Activated CD4-positive, alpha-beta memory T cell treated with anti-CD3 and anti-CD28 coated beads for 36 hours (primary cell): ENCODE results near the gene TPRN. TPM values are rescaled to one million over a fixed set of nuclear protein-coding genes. Genes with fewer than 3 reads are reported as not detected.

ENCODE experiments used
- CTCF ChIA-PET: fragments of 350-600 bp; sonication (Branson Sonifier 250); formaldehyde crosslinking; loops from one replicate; lab custom pipeline; 2021; ENCODE audit warnings: antibody characterized with exemption, inconsistent platforms; lab: Charles Lee
- POLR2A ChIA-PET: fragments of 350-600 bp; sonication (Branson Sonifier 250); formaldehyde crosslinking; loops from one replicate; lab custom pipeline; 2021; ENCODE audit warnings: antibody characterized with exemption; lab: Charles Lee
- DNase-seq: peaks from one replicate; pipeline ENCODE4 v3.0.0-alpha.2; 2020
- H3K27ac Mint-ChIP-seq: one replicate; pipeline ENCODE4 v1.8.0; 2021; ENCODE audit warnings: mixed read lengths
- H3K27me3 Mint-ChIP-seq: one replicate; pipeline ENCODE4 v1.8.0; 2021; ENCODE audit warnings: mixed read lengths
- H3K36me3 Mint-ChIP-seq: one replicate; pipeline ENCODE4 v1.8.0; 2021; ENCODE audit warnings: mixed read lengths
- H3K4me1 Mint-ChIP-seq: one replicate; pipeline ENCODE4 v1.8.0; 2021; ENCODE audit warnings: low read depth, mixed read lengths
- H3K4me3 Mint-ChIP-seq: one replicate; pipeline ENCODE4 v1.8.0; 2021; ENCODE audit warnings: mild to moderate bottlenecking, mixed read lengths
- H3K9me3 Mint-ChIP-seq: one replicate; pipeline ENCODE4 v1.8.0; 2021; ENCODE audit warnings: mixed read lengths
- intact Hi-C: fragments of 100-400 bp; cut with micrococcal nuclease; formaldehyde crosslinking; loops from one replicate; pipeline ENCODE4 v1.15.1; 2023
- total RNA-seq, 2 experiments: library from RNA; stranded (reverse); gene quantifications; one replicate each; pipeline ENCODE4 v1.2.3, GENCODE V29; 2021

The TPRN gene
- total RNA-seq, 2 experiments from 2014 or later: 6.1 to 6.7 TPM

GRCh38 chr9:137172901-137173795 lies 27.4 kb downstream of the TPRN start:
- Mint-ChIP-seq H3K36me3 (no peaks in the 10 kb centered on the region), H3K27me3 (peaks cover 19% of the 10 kb centered on the region), H3K9me3 (no peaks in the 10 kb centered on the region), H3K27ac (no peak overlapping the region), H3K4me1 (peaks cover 2% of the 10 kb centered on the region), H3K4me3 (no peak overlapping the region)
- ChIA-PET CTCF (interaction anchor here (1.8 kb wide), 1 partner anchor 63 kb away, joined by 6 read pairs; no protein-coding TSS in a partner anchor), POLR2A (no interaction called here)
- intact Hi-C loops: no loop called here
- no peak for DNase-seq

GRCh38 chr9:137171149-137171900 lies 29.2 kb downstream of the TPRN start:
- CTCF ChIA-PET: interaction anchor here (1.5 kb wide), 1 partner anchor 76 kb away, joined by 5 read pairs; no protein-coding TSS in a partner anchor
- Mint-ChIP-seq H3K9me3 (no peaks in the 10 kb centered on the region), H3K36me3 (no peaks in the 10 kb centered on the region), H3K4me1 (peaks cover 6% of the 10 kb centered on the region), H3K27ac (no peak overlapping the region), H3K27me3 (peaks cover 26% of the 10 kb centered on the region), H3K4me3 (no peak overlapping the region)
- intact Hi-C loops: no loop called here
- POLR2A ChIA-PET: interaction anchor here (1.3 kb wide), 1 partner anchor 17 kb away, joined by 5 read pairs; the partner anchor contains the start of genes ANAPC2 and SSNA1
- no peak for DNase-seq

- Mint-ChIP-seq H3K36me3 (no peaks in the 10 kb centered on the region), H3K27me3 (peaks cover 27% of the 10 kb centered on the region), H3K4me1 (peaks cover 6% of the 10 kb centered on the region), H3K9me3 (no peaks in the 10 kb centered on the region), H3K27ac (no peak overlapping the region), H3K4me3 (no peak overlapping the region)
- ChIA-PET POLR2A (interaction anchor here (1.3 kb wide), 1 partner anchor 18 kb away, joined by 5 read pairs; the partner anchor contains the start of genes ANAPC2 and SSNA1), CTCF (interaction anchor here (1.2 to 1.5 kb wide), 2 partner anchors 75 to 103 kb away, joined by 3 to 5 read pairs; no protein-coding TSS in a partner anchor)
- no peak for DNase-seq
- intact Hi-C loops: no loop called here
These were observed 29.9 kb downstream of the TPRN start for GRCh38 chr9:137170486-137171148.

DNA sequence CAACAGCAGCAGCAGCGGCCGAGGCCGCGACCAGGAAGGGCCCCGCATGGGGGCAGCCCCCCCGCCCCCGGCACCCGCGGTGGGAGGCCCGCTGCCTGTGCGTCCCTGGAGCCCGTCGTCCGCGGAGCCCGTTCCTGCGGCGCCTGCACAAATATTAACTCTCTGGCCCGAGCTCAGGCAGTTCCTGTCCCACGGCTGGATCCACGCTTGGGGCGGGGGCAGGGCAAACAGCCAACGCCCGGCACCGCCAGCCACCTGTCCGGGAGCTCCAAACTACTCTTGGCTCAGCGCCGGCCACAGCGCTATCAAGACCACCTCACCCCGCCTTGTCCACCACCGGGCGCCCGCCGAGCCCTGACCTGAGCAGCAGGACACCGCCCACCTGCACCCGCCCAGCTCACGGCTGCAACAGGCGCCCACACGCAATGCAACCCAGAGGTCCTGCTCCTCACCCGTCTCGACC lies 30.6 kb downstream of the TPRN start, which contains the start of gene LRRC26:
Gene LRRC26, minus strand, starts transcription at position 156 of the 463 bp plus-strand sequence. Its CDS starts 108 bp downstream, at position 48.
- no peaks in the 10 kb centered on the region for H3K9me3 Mint-ChIP-seq
- intact Hi-C loops: no loop called here
- H3K4me1 Mint-ChIP-seq: peaks cover 6% of the 10 kb centered on the region
- no peak within 1 kb of the TSS for H3K27ac Mint-ChIP-seq
- ChIA-PET CTCF (interaction anchor here (1.2 to 1.5 kb wide), 2 partner anchors 74 to 102 kb away, joined by 3 to 5 read pairs; no protein-coding TSS in a partner anchor), POLR2A (no interaction called here)
- H3K36me3 Mint-ChIP-seq: no peaks in the 10 kb centered on the region
- peaks cover 33% of the 10 kb centered on the region for H3K27me3 Mint-ChIP-seq
- DNase-seq: no peak
- no peak within 1 kb of the TSS for H3K4me3 Mint-ChIP-seq

- POLR2A ChIA-PET: no interaction called here
- intact Hi-C loops: no loop called here
These were observed 31.4 kb downstream of the TPRN start for GRCh38 chr9:137168904-137169856.

GRCh38 chr9:137168573-137168903 lies 32.0 kb downstream of the TPRN start:
- DNase-seq: no peak
- CTCF ChIA-PET: interaction anchor here (1.4 kb wide), 1 partner anchor 39 kb away, joined by 3 read pairs; no protein-coding TSS in a partner anchor
- intact Hi-C loops: no loop called here
- Mint-ChIP-seq H3K9me3 (no peaks in the 10 kb centered on the region), H3K4me1 (peaks cover 6% of the 10 kb centered on the region), H3K27ac (no peak overlapping the region), H3K36me3 (no peaks in the 10 kb centered on the region), H3K4me3 (no peak overlapping the region), H3K27me3 (peaks cover 35% of the 10 kb centered on the region)
- POLR2A ChIA-PET: no interaction called here

More at GRCh38 chr9:137168904-137169856, 31.4 kb downstream of the TPRN start:
- no peak overlapping the region for H3K4me3 Mint-ChIP-seq
- peaks cover 34% of the 10 kb centered on the region for H3K27me3 Mint-ChIP-seq
- H3K27ac Mint-ChIP-seq: no peak overlapping the region
- CTCF ChIA-PET: interaction anchor here (1.2 to 1.5 kb wide), 3 partner anchors 40 to 101 kb away, joined by 3 to 5 read pairs (median 3); no protein-coding TSS in a partner anchor
- H3K36me3 Mint-ChIP-seq: no peaks in the 10 kb centered on the region
- no peaks in the 10 kb centered on the region for H3K9me3 Mint-ChIP-seq
- peaks cover 6% of the 10 kb centered on the region for H3K4me1 Mint-ChIP-seq
- no peak for DNase-seq

DNA sequence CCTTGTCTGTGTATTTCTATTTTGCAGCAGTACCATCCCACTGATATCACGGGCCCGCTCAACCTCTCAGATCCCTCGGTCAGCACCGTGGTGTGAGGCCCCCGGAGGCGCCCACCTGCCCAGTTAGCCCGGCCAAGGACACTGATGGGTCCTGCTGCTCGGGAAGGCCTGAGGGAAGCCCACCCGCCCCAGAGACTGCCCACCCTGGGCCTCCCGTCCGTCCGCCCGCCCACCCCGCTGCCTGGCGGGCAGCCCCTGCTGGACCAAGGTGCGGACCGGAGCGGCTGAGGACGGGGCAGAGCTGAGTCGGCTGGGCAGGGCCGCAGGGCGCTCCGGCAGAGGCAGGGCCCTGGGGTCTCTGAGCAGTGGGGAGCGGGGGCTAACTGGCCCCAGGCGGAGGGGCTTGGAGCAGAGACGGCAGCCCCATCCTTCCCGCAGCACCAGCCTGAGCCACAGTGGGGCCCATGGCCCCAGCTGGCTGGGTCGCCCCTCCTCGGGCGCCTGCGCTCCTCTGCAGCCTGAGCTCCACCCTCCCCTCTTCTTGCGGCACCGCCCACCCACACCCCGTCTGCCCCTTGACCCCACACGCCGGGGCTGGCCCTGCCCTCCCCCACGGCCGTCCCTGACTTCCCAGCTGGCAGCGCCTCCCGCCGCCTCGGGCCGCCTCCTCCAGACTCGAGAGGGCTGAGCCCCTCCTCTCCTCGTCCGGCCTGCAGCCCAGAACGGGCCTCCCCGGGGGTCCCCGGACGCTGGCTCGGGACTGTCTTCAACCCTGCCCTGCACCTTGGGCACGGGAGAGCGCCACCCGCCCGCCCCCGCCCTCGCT lies 32.6 kb downstream of the TPRN start:
- POLR2A ChIA-PET: no interaction called here
- H3K4me3 Mint-ChIP-seq: no peak overlapping the region
- intact Hi-C loops: no loop called here
- H3K4me1 Mint-ChIP-seq: peaks cover 6% of the 10 kb centered on the region
- no peak for DNase-seq
- H3K36me3 Mint-ChIP-seq: no peaks in the 10 kb centered on the region
- CTCF ChIA-PET: interaction anchor here (1.4 kb wide), 1 partner anchor 38 kb away, joined by 3 read pairs; no protein-coding TSS in a partner anchor
- H3K9me3 Mint-ChIP-seq: no peaks in the 10 kb centered on the region
- H3K27me3 Mint-ChIP-seq: peaks cover 32% of the 10 kb centered on the region
- no peak overlapping the region for H3K27ac Mint-ChIP-seq

GRCh38 chr9:137167277-137167746 lies 33.2 kb downstream of the TPRN start:
- H3K27ac Mint-ChIP-seq: no peak overlapping the region
- DNase-seq: no peak
- no peaks in the 10 kb centered on the region for H3K9me3 Mint-ChIP-seq
- peaks cover 32% of the 10 kb centered on the region for H3K27me3 Mint-ChIP-seq
- no peaks in the 10 kb centered on the region for H3K36me3 Mint-ChIP-seq
- CTCF ChIA-PET: no interaction called here
- H3K4me3 Mint-ChIP-seq: no peak overlapping the region
- intact Hi-C loops: no loop called here
- H3K4me1 Mint-ChIP-seq: peaks cover 6% of the 10 kb centered on the region
- POLR2A ChIA-PET: no interaction called here

- Mint-ChIP-seq H3K4me3 (no peak overlapping the region), H3K36me3 (no peaks in the 10 kb centered on the region), H3K27me3 (peaks cover 34% of the 10 kb centered on the region), H3K9me3 (no peaks in the 10 kb centered on the region), H3K4me1 (peaks cover 6% of the 10 kb centered on the region), H3K27ac (no peak overlapping the region)
- ChIA-PET POLR2A (no interaction called here), CTCF (interaction anchor here (0.6 kb wide), 1 partner anchor 23 kb away, joined by 3 read pairs; no protein-coding TSS in a partner anchor)
- intact Hi-C loops: no loop called here
- no peak for DNase-seq
These were observed 33.9 kb downstream of the TPRN start for GRCh38 chr9:137166380-137167229.
